ENCODE measurements around the gene XRCC3.
A peak's percentile ranks its signal among the peaks of the same experiment; 100 is the strongest.

XRCC3 gene

DNA sequence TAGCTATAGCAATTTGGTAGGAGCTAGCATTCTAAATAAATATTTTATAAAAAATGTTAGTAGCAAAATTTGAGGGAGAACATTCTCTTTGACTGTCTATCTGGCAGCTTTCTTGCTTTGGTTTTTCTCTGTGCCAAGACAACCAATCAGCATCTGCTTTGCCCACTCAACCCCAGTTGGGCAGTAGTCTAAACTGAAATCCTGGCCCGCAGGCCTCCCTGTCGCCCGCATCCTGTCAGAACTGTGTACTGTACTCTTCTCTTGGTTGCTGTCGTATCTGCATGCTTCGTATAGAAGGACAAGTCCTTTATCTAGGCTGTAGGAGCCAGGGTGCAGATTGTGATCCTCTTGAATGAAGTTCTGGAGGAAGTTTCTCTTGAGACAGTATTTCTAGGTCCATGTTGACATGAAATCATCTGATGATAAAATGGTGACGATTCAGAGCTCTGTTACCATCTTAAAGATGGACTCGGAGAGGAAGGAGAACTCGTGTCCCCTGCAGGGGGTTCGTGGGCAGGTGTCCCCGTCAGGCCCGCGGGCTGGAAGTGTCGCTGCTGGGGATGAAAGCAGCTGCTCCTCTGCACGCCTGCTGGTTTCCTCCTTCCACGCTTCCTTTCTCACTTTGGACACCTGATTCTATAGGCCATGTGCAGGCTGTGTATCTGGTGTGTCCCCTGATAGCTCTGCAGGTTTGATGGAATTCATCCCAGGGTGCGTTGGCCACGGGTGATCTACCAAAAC is 34.6 kb downstream of the XRCC3 start:
- peaks cover 31% of the 10 kb centered on the region for H3K4me1 ChIP-seq (ENCODE audit: insufficient read depth, low read length, severe bottlenecking)
- H4K20me1 ChIP-seq (ENCODE audit: insufficient read depth, low read length), result no peaks in the 10 kb centered on the region
- H2AFZ ChIP-seq (ENCODE audit: low read length), result no peak overlapping the region
- no peaks in the 10 kb centered on the region for H3K27me3 ChIP-seq (ENCODE audit: insufficient read depth, low read length)
- peaks cover 5% of the 10 kb centered on the region; the same call in 1 of the 2 replicates for H3F3A ChIP-seq (ENCODE audit: insufficient read depth, low read length)
- no peak overlapping the region for H3K9ac ChIP-seq (ENCODE audit: low read length)
- no peak overlapping the region for H3K4me2 ChIP-seq (ENCODE audit: low read length)
- H3K79me2 ChIP-seq (ENCODE audit: insufficient read depth, low read length), result no peaks in the 10 kb centered on the region
- H3K36me3 ChIP-seq (ENCODE audit: insufficient read depth, low read length), result peaks cover 93% of the 10 kb centered on the region
- no peaks in the 10 kb centered on the region for H3K9me3 ChIP-seq (ENCODE audit: low read length)
- no peak for TF ChIP-seq EZH2 (IDR thresholded peaks at IDR 0.05; ENCODE audit: borderline replicate concordance, low read length)
- TF ChIP-seq, protein P1, sequence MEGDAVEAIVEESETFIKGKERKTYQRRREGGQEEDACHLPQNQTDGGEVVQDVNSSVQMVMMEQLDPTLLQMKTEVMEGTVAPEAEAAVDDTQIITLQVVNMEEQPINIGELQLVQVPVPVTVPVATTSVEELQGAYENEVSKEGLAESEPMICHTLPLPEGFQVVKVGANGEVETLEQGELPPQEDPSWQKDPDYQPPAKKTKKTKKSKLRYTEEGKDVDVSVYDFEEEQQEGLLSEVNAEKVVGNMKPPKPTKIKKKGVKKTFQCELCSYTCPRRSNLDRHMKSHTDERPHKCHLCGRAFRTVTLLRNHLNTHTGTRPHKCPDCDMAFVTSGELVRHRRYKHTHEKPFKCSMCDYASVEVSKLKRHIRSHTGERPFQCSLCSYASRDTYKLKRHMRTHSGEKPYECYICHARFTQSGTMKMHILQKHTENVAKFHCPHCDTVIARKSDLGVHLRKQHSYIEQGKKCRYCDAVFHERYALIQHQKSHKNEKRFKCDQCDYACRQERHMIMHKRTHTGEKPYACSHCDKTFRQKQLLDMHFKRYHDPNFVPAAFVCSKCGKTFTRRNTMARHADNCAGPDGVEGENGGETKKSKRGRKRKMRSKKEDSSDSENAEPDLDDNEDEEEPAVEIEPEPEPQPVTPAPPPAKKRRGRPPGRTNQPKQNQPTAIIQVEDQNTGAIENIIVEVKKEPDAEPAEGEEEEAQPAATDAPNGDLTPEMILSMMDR (IDR thresholded peaks at IDR 0.05; ENCODE audit: low read length), result no peak
- H3K4me3 ChIP-seq (ENCODE audit: low read depth, low read length, poor library complexity, severe bottlenecking), result no peak overlapping the region
- no peak overlapping the region for H3K27ac ChIP-seq (ENCODE audit: low read depth, low read length, poor library complexity, severe bottlenecking)
- H3K9me2 ChIP-seq (ENCODE audit: low read depth, low read length), result no peaks in the 10 kb centered on the region

DNA sequence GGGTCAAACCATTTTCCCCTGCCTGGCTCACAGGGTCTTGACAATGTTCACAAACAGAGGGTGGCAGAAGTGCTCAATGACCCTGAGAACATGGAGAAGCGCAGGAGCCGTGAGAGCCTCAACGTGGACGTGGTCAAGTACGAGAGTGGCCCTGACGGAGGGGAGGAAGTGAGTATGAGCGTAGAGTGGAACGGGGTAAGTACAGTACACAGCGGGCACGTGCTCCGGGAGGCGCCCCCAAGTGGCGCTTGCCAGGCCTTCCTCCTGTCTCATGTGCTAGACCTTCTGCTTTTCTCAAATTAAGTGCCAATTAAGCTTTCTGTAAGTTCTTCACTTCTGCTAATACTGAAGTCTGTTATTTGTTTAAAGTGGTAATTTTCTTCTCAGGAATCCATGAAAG is 35.9 kb downstream of the XRCC3 start:
- H3F3A ChIP-seq (ENCODE audit: insufficient read depth, low read length), result peaks cover 5% of the 10 kb centered on the region; the same call in 1 of the 2 replicates
- TF ChIP-seq, protein P1 (IDR thresholded peaks at IDR 0.05; ENCODE audit: low read length), result peak; percentile 99
- TF ChIP-seq EZH2 (IDR thresholded peaks at IDR 0.05; ENCODE audit: borderline replicate concordance, low read length), result no peak
- H2AFZ ChIP-seq (ENCODE audit: low read length), result no peak overlapping the region
- H3K79me2 ChIP-seq (ENCODE audit: insufficient read depth, low read length), result no peaks in the 10 kb centered on the region
- H3K9ac ChIP-seq (ENCODE audit: low read length), result peak overlapping the region; percentile 16; the same call in 1 of the 2 replicates
- peaks cover 93% of the 10 kb centered on the region for H3K36me3 ChIP-seq (ENCODE audit: insufficient read depth, low read length)
- peak overlapping the region; percentile 18; the same call in 1 of the 2 replicates for H3K4me2 ChIP-seq (ENCODE audit: low read length)
- H3K4me3 ChIP-seq (ENCODE audit: low read depth, low read length, poor library complexity, severe bottlenecking), result no peak overlapping the region
- no peaks in the 10 kb centered on the region for H3K9me3 ChIP-seq (ENCODE audit: low read length)
- peaks cover 18% of the 10 kb centered on the region for H3K4me1 ChIP-seq (ENCODE audit: insufficient read depth, low read length, severe bottlenecking)
- H3K27ac ChIP-seq (ENCODE audit: low read depth, low read length, poor library complexity, severe bottlenecking), result peak overlapping the region; percentile 47
- no peaks in the 10 kb centered on the region for H3K27me3 ChIP-seq (ENCODE audit: insufficient read depth, low read length)
- no peaks in the 10 kb centered on the region for H3K9me2 ChIP-seq (ENCODE audit: low read depth, low read length)
- H4K20me1 ChIP-seq (ENCODE audit: insufficient read depth, low read length), result no peaks in the 10 kb centered on the region

DNA sequence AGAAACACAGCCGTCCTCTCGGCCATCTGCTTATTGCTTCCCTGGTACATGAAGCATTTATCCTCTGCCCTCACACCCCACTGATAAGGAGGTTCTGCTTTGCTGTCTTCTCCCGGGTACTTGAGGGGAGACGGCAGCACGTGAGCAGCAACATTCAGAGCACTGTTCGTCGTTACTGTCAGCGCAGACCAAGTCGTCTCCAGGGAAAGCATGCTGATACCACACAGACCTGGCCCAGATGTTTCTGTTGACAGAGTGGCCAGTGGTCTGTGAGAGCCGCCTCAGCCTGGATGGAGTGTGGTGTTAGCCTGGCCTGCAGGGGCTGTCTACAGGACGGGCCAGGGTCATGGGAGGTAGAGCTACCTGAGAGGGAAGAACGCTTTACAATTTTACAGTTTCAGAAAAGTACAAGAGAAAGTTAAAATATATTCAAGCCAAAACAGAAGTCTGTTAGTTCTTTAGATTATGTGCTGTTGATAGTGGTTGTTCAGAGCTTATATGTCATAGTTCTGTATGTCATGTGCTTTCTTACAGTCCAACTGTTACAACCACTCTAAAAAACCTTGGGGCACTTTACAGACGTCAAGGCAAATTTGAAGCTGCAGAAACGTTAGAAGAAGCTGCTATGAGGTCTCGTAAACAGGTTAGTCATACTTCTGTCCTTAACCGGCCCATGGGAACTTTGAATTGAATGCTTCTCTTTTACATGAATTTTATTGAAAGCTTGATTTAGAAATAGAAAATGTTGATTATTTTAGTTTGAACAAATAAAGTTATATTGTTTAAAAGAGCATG is 38.2 kb downstream of the XRCC3 start:
- H3F3A ChIP-seq (ENCODE audit: insufficient read depth, low read length), result peaks cover 5% of the 10 kb centered on the region; the same call in 1 of the 2 replicates
- H3K4me1 ChIP-seq (ENCODE audit: insufficient read depth, low read length, severe bottlenecking), result peaks cover 15% of the 10 kb centered on the region
- no peak overlapping the region for H3K9ac ChIP-seq (ENCODE audit: low read length)
- H3K4me2 ChIP-seq (ENCODE audit: low read length), result no peak overlapping the region
- H2AFZ ChIP-seq (ENCODE audit: low read length), result no peak overlapping the region
- no peak overlapping the region for H3K27ac ChIP-seq (ENCODE audit: low read depth, low read length, poor library complexity, severe bottlenecking)
- TF ChIP-seq, protein P1 (IDR thresholded peaks at IDR 0.05; ENCODE audit: low read length), result no peak
- no peak for TF ChIP-seq EZH2 (IDR thresholded peaks at IDR 0.05; ENCODE audit: borderline replicate concordance, low read length)
- no peaks in the 10 kb centered on the region for H3K27me3 ChIP-seq (ENCODE audit: insufficient read depth, low read length)
- H4K20me1 ChIP-seq (ENCODE audit: insufficient read depth, low read length), result no peaks in the 10 kb centered on the region
- H3K9me3 ChIP-seq (ENCODE audit: low read length), result no peaks in the 10 kb centered on the region
- no peak overlapping the region for H3K4me3 ChIP-seq (ENCODE audit: low read depth, low read length, poor library complexity, severe bottlenecking)
- H3K9me2 ChIP-seq (ENCODE audit: low read depth, low read length), result no peaks in the 10 kb centered on the region
- peaks cover 96% of the 10 kb centered on the region for H3K36me3 ChIP-seq (ENCODE audit: insufficient read depth, low read length)
- H3K79me2 ChIP-seq (ENCODE audit: insufficient read depth, low read length), result no peaks in the 10 kb centered on the region
